Measurements from ENCODE around the gene RPLP1. TPM values are rescaled to one million over a fixed set of nuclear protein-coding genes. Genes with fewer than 3 reads are reported as not detected.
A peak's percentile ranks its signal among the peaks of the same experiment; 100 is the strongest.

RPLP1 gene
- total and polyA plus RNA-seq, 4 experiments from 2014 or later, result 1,134 to 2,900 (median 2,741) TPM

DNA sequence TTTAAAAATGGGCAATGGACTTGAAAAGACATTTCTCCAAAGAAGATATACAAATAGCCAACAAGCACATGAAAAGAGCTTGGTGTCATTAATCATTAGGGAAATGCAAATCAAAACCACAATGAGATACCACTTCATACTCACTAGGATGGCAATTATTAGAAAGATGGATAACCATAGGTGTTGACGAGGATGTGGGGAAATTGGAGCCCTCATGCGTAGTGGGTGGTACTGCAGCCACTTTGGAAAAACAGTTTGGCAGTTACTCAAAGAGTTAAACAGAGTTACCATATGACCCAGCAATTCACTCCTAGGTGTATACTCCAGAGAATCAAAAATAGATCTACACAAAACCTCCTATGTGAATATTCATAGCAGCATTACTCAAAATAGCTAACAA, 27.4 kb downstream of the RPLP1 start:
- no peak overlapping the region for H3K4me3 Mint-ChIP-seq
- intact Hi-C loops (cut with micrococcal nuclease), result loop anchor here (2.0 to 10.0 kb wide), 3 partner anchors 731 to 1245 kb away; no protein-coding TSS in a partner anchor
- H3K36me3 ChIP-seq (ENCODE audit: insufficient read depth, low read length), result no peaks in the 10 kb centered on the region
- POLR2A ChIA-PET (ENCODE audit: partially characterized antibody), result no interaction called here
- peaks cover 0 to 1% of the 10 kb centered on the region in 2 donors for H3K27me3 Mint-ChIP-seq
- DNase-seq, result no peak
- peaks cover 0 to 7% (median 4%) of the 10 kb centered on the region in 8 donors for H3K9me3 Mint-ChIP-seq
- no peak overlapping the region for H3K27ac Mint-ChIP-seq
- CTCF ChIA-PET (ENCODE audit: partially characterized antibody), result interaction anchor here (0.6 to 9.6 kb wide), 9 partner anchors 9 to 1243 kb away, joined by 3 to 95 read pairs (median 10); no protein-coding TSS in a partner anchor
- no peaks in the 10 kb centered on the region for H3K36me3 Mint-ChIP-seq
- H3K9me3 ChIP-seq (ENCODE audit: control insufficient read depth in 1 of 2, low read length in 2 of 2), result no peaks in the 10 kb centered on the region
- H3K27me3 ChIP-seq (ENCODE audit: insufficient read depth, low read length), result no peaks in the 10 kb centered on the region
- no peak overlapping the region for H3K4me3 ChIP-seq (ENCODE audit: low read length in 2 of 2)
- H3K4me1 Mint-ChIP-seq, result no peaks in the 10 kb centered on the region
- peaks cover 4% of the 10 kb centered on the region for H3K4me1 ChIP-seq (ENCODE audit: insufficient read depth, low read length)
- no peak overlapping the region for H3K27ac ChIP-seq (ENCODE audit: low read depth, low read length)

GRCh38 chr15:69480932-69481331, 28.3 kb downstream of the RPLP1 start:
- Histone ChIP-seq H3K4me1 (ENCODE audit: insufficient read depth, low read length) (peaks cover 4% of the 10 kb centered on the region), H3K9me3 (ENCODE audit: control insufficient read depth in 1 of 2, low read length in 2 of 2) (no peaks in the 10 kb centered on the region), H3K27me3 (ENCODE audit: insufficient read depth, low read length) (no peaks in the 10 kb centered on the region), H3K4me3 (ENCODE audit: low read length in 2 of 2) (no peak overlapping the region), H3K27ac (ENCODE audit: low read depth, low read length) (no peak overlapping the region), H3K36me3 (ENCODE audit: insufficient read depth, low read length) (no peaks in the 10 kb centered on the region)
- peaks cover 0 to 10% (median 5%) of the 10 kb centered on the region in 8 donors for H3K9me3 Mint-ChIP-seq
- intact Hi-C loops (cut with micrococcal nuclease), result no loop called here
- H3K36me3 Mint-ChIP-seq, result no peaks in the 10 kb centered on the region
- peak overlapping the region in 1 of 7 donors; percentile 48 for H3K27ac Mint-ChIP-seq
- DNase-seq, result no peak
- no peak overlapping the region for H3K4me3 Mint-ChIP-seq
- POLR2A ChIA-PET (ENCODE audit: partially characterized antibody), result no interaction called here
- CTCF ChIA-PET (ENCODE audit: partially characterized antibody), result interaction anchor here (0.6 to 4.6 kb wide), 3 partner anchors 10 to 1008 kb away, joined by 3 to 17 read pairs (median 3); no protein-coding TSS in a partner anchor
- H3K4me1 Mint-ChIP-seq, result no peaks in the 10 kb centered on the region
- peaks cover 0 to 1% of the 10 kb centered on the region in 2 donors for H3K27me3 Mint-ChIP-seq

DNA sequence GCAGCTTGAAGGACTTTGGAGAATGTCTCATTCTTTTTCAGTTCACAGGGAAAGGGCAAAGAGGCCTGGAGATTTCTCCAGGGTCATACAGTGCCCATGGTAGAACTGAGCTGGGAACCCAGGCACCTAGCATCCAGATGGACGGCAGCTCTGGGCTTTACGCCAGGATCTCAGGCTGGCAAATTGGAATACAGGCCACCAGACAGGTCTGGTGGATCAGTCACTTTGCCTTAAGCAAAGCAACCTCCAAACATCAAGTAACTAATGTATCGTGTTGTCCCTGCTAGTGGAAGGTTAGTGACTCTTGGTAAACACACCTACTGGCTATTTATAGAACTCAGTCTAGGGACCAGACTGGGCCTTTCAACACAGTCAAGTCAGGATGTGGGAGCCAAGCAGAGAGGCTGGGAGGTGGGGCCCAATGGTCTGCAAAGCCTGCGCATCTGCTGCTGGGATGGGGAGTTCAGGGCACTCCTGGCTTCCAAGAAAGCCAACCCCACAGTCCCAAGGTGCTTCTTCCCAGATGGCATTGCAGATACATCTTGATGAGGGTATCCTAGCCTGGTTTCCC, 30.2 kb downstream of the RPLP1 start:
- Histone ChIP-seq H3K9me3 (ENCODE audit: control insufficient read depth in 1 of 2, low read length in 2 of 2) (no peaks in the 10 kb centered on the region), H3K36me3 (ENCODE audit: insufficient read depth, low read length) (no peaks in the 10 kb centered on the region), H3K27ac (ENCODE audit: low read depth, low read length) (no peak overlapping the region), H3K4me3 (ENCODE audit: low read length in 2 of 2) (no peak overlapping the region), H3K4me1 (ENCODE audit: insufficient read depth, low read length) (peaks cover 4% of the 10 kb centered on the region), H3K27me3 (ENCODE audit: insufficient read depth, low read length) (no peaks in the 10 kb centered on the region)
- DNase-seq, result no peak
- H3K9me3 Mint-ChIP-seq, result peaks cover 0 to 12% (median 6%) of the 10 kb centered on the region in 8 donors
- POLR2A ChIA-PET (ENCODE audit: partially characterized antibody), result no interaction called here
- H3K4me1 Mint-ChIP-seq, result no peaks in the 10 kb centered on the region
- no peak overlapping the region for H3K4me3 Mint-ChIP-seq
- CTCF ChIA-PET (ENCODE audit: partially characterized antibody), result interaction anchor here (0.9 kb wide), 1 partner anchor 984 kb away, joined by 4 read pairs; no protein-coding TSS in a partner anchor
- intact Hi-C loops (cut with micrococcal nuclease), result no loop called here
- no peaks in the 10 kb centered on the region for H3K27me3 Mint-ChIP-seq
- H3K36me3 Mint-ChIP-seq, result no peaks in the 10 kb centered on the region
- H3K27ac Mint-ChIP-seq, result no peak overlapping the region

DNA sequence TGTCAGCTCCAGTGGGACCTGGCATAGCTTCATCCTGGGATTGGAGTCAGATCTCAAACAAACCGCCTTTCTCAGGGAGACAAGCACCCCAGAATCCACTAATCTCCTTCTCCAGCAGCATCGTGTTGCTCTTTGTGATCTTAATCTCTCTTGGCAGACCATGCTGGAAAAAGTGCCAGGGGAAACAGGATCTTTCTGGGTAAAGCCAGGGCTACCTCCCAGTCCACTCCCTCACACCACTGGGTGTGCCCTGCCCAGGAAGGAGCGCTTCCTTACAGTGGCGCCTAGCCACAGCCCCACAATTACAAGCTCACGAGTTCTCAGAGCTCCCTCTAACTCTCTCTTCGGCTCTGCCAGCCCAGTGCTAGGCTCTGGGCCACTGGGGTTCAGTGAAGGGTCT, 32.2 kb downstream of the RPLP1 start:
- no peaks in the 10 kb centered on the region for H3K36me3 Mint-ChIP-seq
- H3K27ac ChIP-seq (ENCODE audit: low read depth, low read length), result no peak overlapping the region
- H3K27ac Mint-ChIP-seq, result peak overlapping the region in 1 of 7 donors; percentile 30
- POLR2A ChIA-PET (ENCODE audit: partially characterized antibody), result no interaction called here
- no peaks in the 10 kb centered on the region for H3K4me1 Mint-ChIP-seq
- peaks cover 0 to 6% (median 3%) of the 10 kb centered on the region in 8 donors for H3K9me3 Mint-ChIP-seq
- H3K4me3 Mint-ChIP-seq, result peak overlapping the region in 1 of 8 donors; percentile 55
- H3K36me3 ChIP-seq (ENCODE audit: insufficient read depth, low read length), result no peaks in the 10 kb centered on the region
- CTCF ChIA-PET (ENCODE audit: partially characterized antibody), result interaction anchor here (0.8 to 2.6 kb wide), 2 partner anchors 10 to 982 kb away, joined by 4 to 15 read pairs; no protein-coding TSS in a partner anchor
- no peaks in the 10 kb centered on the region for H3K27me3 ChIP-seq (ENCODE audit: insufficient read depth, low read length)
- no peaks in the 10 kb centered on the region for H3K4me1 ChIP-seq (ENCODE audit: insufficient read depth, low read length)
- H3K4me3 ChIP-seq (ENCODE audit: low read length in 2 of 2), result no peak overlapping the region
- intact Hi-C loops (cut with micrococcal nuclease), result no loop called here
- DNase-seq, result no peak
- H3K27me3 Mint-ChIP-seq, result no peaks in the 10 kb centered on the region
- H3K9me3 ChIP-seq (ENCODE audit: control insufficient read depth in 1 of 2, low read length in 2 of 2), result no peaks in the 10 kb centered on the region

DNA sequence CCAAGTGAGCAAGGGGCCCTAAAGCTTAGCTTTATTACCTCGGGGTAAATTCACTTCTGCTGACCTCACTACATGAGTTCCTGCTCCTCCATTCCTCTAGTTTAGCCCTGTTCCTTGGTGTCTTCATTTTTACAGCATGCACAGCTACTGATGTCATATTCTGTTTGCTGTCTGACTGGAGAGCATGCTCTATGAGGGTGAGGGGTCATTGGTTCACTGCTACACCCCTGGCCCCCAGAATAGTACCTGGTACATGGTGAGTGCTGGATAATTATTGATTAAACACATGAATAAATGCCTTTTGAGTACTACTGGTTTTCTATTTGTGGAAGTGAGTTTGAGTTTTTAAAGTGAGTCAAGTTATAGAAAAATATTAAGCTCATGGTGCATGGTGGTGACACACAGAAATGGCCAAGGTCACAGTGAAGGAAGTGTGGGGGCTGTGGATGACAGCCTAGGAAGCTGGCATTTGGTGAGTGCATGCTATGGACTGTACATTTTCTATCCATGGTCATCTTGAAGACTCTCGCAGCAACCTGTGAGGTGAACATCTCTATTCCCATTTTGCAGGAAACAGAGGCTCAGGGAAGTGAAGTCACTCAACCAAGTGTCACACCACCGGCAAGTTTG, 34.0 kb downstream of the RPLP1 start:
- H3K4me1 Mint-ChIP-seq, result no peaks in the 10 kb centered on the region
- no peaks in the 10 kb centered on the region for H3K36me3 ChIP-seq (ENCODE audit: insufficient read depth, low read length)
- intact Hi-C loops (cut with micrococcal nuclease), result no loop called here
- no peak overlapping the region for H3K4me3 ChIP-seq (ENCODE audit: low read length in 2 of 2)
- no peak overlapping the region for H3K4me3 Mint-ChIP-seq
- DNase-seq, result no peak
- H3K9me3 ChIP-seq (ENCODE audit: control insufficient read depth in 1 of 2, low read length in 2 of 2), result no peaks in the 10 kb centered on the region
- H3K27ac Mint-ChIP-seq, result no peak overlapping the region
- H3K9me3 Mint-ChIP-seq, result peaks cover 0 to 7% (median 3%) of the 10 kb centered on the region in 8 donors
- no peaks in the 10 kb centered on the region for H3K36me3 Mint-ChIP-seq
- POLR2A ChIA-PET (ENCODE audit: partially characterized antibody), result interaction anchor here (1.5 kb wide), 1 partner anchor 18 kb away, joined by 3 read pairs; no protein-coding TSS in a partner anchor
- no peaks in the 10 kb centered on the region for H3K27me3 ChIP-seq (ENCODE audit: insufficient read depth, low read length)
- H3K27ac ChIP-seq (ENCODE audit: low read depth, low read length), result no peak overlapping the region
- H3K4me1 ChIP-seq (ENCODE audit: insufficient read depth, low read length), result no peaks in the 10 kb centered on the region
- H3K27me3 Mint-ChIP-seq, result no peaks in the 10 kb centered on the region
- CTCF ChIA-PET (ENCODE audit: partially characterized antibody), result interaction anchor here (0.5 to 3.5 kb wide), 3 partner anchors 8 to 995 kb away, joined by 4 to 12 read pairs (median 4); no protein-coding TSS in a partner anchor

GRCh38 chr15:69489073-69489571, 36.5 kb downstream of the RPLP1 start:
- CTCF ChIA-PET (ENCODE audit: partially characterized antibody), result interaction anchor here (3.5 kb wide), 1 partner anchor 11 kb away, joined by 12 read pairs; no protein-coding TSS in a partner anchor
- Mint-ChIP-seq H3K9me3 (peaks cover 0 to 10% (median 4%) of the 10 kb centered on the region in 8 donors), H3K27ac (no peak overlapping the region), H3K4me1 (no peaks in the 10 kb centered on the region), H3K4me3 (no peak overlapping the region), H3K27me3 (no peaks in the 10 kb centered on the region), H3K36me3 (no peaks in the 10 kb centered on the region)
- Histone ChIP-seq H3K4me3 (ENCODE audit: low read length in 2 of 2) (no peak overlapping the region), H3K36me3 (ENCODE audit: insufficient read depth, low read length) (no peaks in the 10 kb centered on the region), H3K4me1 (ENCODE audit: insufficient read depth, low read length) (no peaks in the 10 kb centered on the region), H3K9me3 (ENCODE audit: control insufficient read depth in 1 of 2, low read length in 2 of 2) (no peaks in the 10 kb centered on the region), H3K27me3 (ENCODE audit: insufficient read depth, low read length) (no peaks in the 10 kb centered on the region), H3K27ac (ENCODE audit: low read depth, low read length) (no peak overlapping the region)
- POLR2A ChIA-PET (ENCODE audit: partially characterized antibody), result no interaction called here
- intact Hi-C loops (cut with micrococcal nuclease), result no loop called here
- no peak for DNase-seq

DNA sequence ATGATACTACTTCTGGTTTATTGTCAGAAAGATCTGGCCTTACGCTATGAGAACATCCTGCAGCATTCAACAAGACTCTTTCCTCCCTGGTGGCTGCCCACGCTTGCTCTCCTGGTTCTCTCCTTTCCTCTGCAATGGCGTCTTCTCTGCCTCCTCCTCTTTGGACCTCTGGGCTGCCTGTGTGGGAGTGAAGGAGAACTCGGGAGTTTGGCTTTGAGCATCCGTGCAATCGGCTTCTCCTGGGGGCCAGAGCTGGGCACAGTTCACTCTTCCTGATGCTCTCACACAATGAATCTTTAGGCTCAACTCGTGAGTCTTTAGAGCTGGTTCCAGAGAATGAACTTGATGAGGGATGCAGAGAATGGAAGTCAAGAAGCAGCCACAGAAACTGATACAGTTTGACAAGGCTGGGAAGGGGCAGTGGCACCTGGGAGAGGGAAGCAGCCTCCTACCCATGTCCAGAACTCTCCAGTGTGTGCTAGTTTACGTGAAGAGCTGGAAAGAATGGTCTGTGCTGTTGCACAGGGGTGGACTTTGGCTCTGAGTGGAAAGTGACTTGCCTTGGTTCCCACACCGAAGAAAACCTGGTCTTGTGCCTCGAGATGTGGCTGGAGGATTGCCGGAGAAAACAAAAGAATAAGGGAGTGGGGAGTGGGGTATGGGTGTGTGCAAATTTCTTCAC, 37.9 kb downstream of the RPLP1 start:
- Histone ChIP-seq H3K4me1 (ENCODE audit: insufficient read depth, low read length) (no peaks in the 10 kb centered on the region), H3K9me3 (ENCODE audit: control insufficient read depth in 1 of 2, low read length in 2 of 2) (no peaks in the 10 kb centered on the region), H3K27ac (ENCODE audit: low read depth, low read length) (no peak overlapping the region), H3K27me3 (ENCODE audit: insufficient read depth, low read length) (no peaks in the 10 kb centered on the region), H3K36me3 (ENCODE audit: insufficient read depth, low read length) (no peaks in the 10 kb centered on the region), H3K4me3 (ENCODE audit: low read length in 2 of 2) (no peak overlapping the region)
- H3K4me3 Mint-ChIP-seq, result no peak overlapping the region
- no peak overlapping the region for H3K27ac Mint-ChIP-seq
- H3K4me1 Mint-ChIP-seq, result no peaks in the 10 kb centered on the region
- no peaks in the 10 kb centered on the region for H3K36me3 Mint-ChIP-seq
- peaks cover 0 to 9% (median 4%) of the 10 kb centered on the region in 8 donors for H3K9me3 Mint-ChIP-seq
- no peak for DNase-seq
- no peaks in the 10 kb centered on the region for H3K27me3 Mint-ChIP-seq
- POLR2A ChIA-PET (ENCODE audit: partially characterized antibody), result no interaction called here
- CTCF ChIA-PET (ENCODE audit: partially characterized antibody), result interaction anchor here (0.7 kb wide), 1 partner anchor 32 kb away, joined by 3 read pairs; no protein-coding TSS in a partner anchor
- intact Hi-C loops (cut with micrococcal nuclease), result no loop called here
